ENCODE data around the gene KCNJ15. TPM values are rescaled to one million over a fixed set of nuclear protein-coding genes. Genes with fewer than 3 reads are reported as not detected.
A peak's percentile ranks its signal among the peaks of the same experiment; 100 is the strongest.

KCNJ15 gene
- total RNA-seq, 4 donors from 2014 or later = 8.1 to 17.8 (median 15.8) TPM

GRCh38 chr21:38220270-38220737, 36.5 kb upstream of the KCNJ15 start:
- Histone ChIP-seq H3K36me3 (no peaks in the 10 kb centered on the region), H3K4me3 (no peak overlapping the region), H3K27ac (peak overlapping the region in 2 of 4 donors; percentile 50 to 67), H3K4me1 (peaks cover 2 to 16% (median 4%) of the 10 kb centered on the region in 3 donors), H3K27me3 (no peaks in the 10 kb centered on the region), H3K9me3 (peaks cover 6 to 31% (median 25%) of the 10 kb centered on the region in 3 donors)
- no peak for TF ChIP-seq POLR2A (IDR thresholded peaks at IDR 0.05)
- peak in 1 of 6 experiments; percentile 26 for TF ChIP-seq CTCF (IDR thresholded peaks at IDR 0.05)
- intact Hi-C loops (cut with DNase I) = no loop called here
- 54 to 66% methylated on average over 3 to 5 of the region's 5 CpGs for WGBS, 2 donors
- DNase-seq = no peak

GRCh38 chr21:38221594-38221993, 35.2 kb upstream of the KCNJ15 start:
- no peak overlapping the region for H3K4me3 ChIP-seq
- intact Hi-C loops (cut with DNase I) = no loop called here
- peak overlapping the region in 1 of 4 donors; percentile 67 for H3K27ac ChIP-seq
- H3K9me3 ChIP-seq = peaks cover 6 to 41% (median 26%) of the 10 kb centered on the region in 3 donors
- no peak for TF ChIP-seq POLR2A (IDR thresholded peaks at IDR 0.05)
- TF ChIP-seq CTCF (IDR thresholded peaks at IDR 0.05) = no peak
- peaks cover 2 to 16% (median 4%) of the 10 kb centered on the region in 3 donors for H3K4me1 ChIP-seq
- DNase-seq = no peak
- H3K27me3 ChIP-seq = no peaks in the 10 kb centered on the region
- no peaks in the 10 kb centered on the region for H3K36me3 ChIP-seq
- WGBS, 2 donors = 22 to 69% methylated on average over 1 of the region's 1 CpG

- intact Hi-C loops (cut with DNase I) = no loop called here
- DNase-seq = no peak
- H3K27ac ChIP-seq = no peak overlapping the region
- WGBS, 2 donors = 86 to 88% methylated on average over 6 of the region's 6 CpGs
- H3K4me3 ChIP-seq = no peak overlapping the region
- no peaks in the 10 kb centered on the region for H3K36me3 ChIP-seq
- H3K9me3 ChIP-seq = peaks cover 6 to 62% (median 33%) of the 10 kb centered on the region in 3 donors
- TF ChIP-seq POLR2A (IDR thresholded peaks at IDR 0.05) (no peak), CTCF (IDR thresholded peaks at IDR 0.05) (no peak)
- H3K4me1 ChIP-seq = peaks cover 2 to 37% (median 8%) of the 10 kb centered on the region in 3 donors
- H3K27me3 ChIP-seq = no peaks in the 10 kb centered on the region
Observed at GRCh38 chr21:38223893-38224540, 32.8 kb upstream of the KCNJ15 start.

GRCh38 chr21:38227401-38227800, 29.4 kb upstream of the KCNJ15 start:
- H3K27me3 ChIP-seq = no peaks in the 10 kb centered on the region
- no peak overlapping the region for H3K4me3 ChIP-seq
- no peaks in the 10 kb centered on the region for H3K36me3 ChIP-seq
- no peak for DNase-seq
- intact Hi-C loops (cut with DNase I) = no loop called here
- peaks cover 6 to 89% (median 46%) of the 10 kb centered on the region in 3 donors for H3K9me3 ChIP-seq
- peak overlapping the region in 2 of 4 donors; percentile 41 to 59 for H3K27ac ChIP-seq
- H3K4me1 ChIP-seq = peaks cover 0 to 23% (median 4%) of the 10 kb centered on the region in 3 donors
- no peak for TF ChIP-seq CTCF (IDR thresholded peaks at IDR 0.05)
- TF ChIP-seq POLR2A (IDR thresholded peaks at IDR 0.05) = no peak

- DNase-seq = no peak
- no peak for TF ChIP-seq POLR2A (IDR thresholded peaks at IDR 0.05)
- no peak for TF ChIP-seq CTCF (IDR thresholded peaks at IDR 0.05)
- 23 to 38% methylated on average over 6 of the region's 6 CpGs for WGBS, 2 donors
- no peak overlapping the region for H3K4me3 ChIP-seq
- peaks cover 0 to 23% (median 4%) of the 10 kb centered on the region in 3 donors for H3K4me1 ChIP-seq
- H3K27ac ChIP-seq = peak overlapping the region in 3 of 4 donors; percentile 37 to 61 (median 41)
- intact Hi-C loops (cut with DNase I) = no loop called here
- H3K36me3 ChIP-seq = no peaks in the 10 kb centered on the region
- no peaks in the 10 kb centered on the region for H3K27me3 ChIP-seq
- peaks cover 6 to 82% (median 39%) of the 10 kb centered on the region in 3 donors for H3K9me3 ChIP-seq
Observed at GRCh38 chr21:38228115-38228514, 28.7 kb upstream of the KCNJ15 start.

All from esophagus squamous epithelium (tissue), 5 donors.